Superior temporal gyrus (tissue), 1 donor: ENCODE data around the gene ATP6V1F.

Experiments
- DNase-seq: peaks from one replicate; pipeline ENCODE4 v3.0.0-alpha.2; 2016; ENCODE audit errors: extremely low spot score

ATP6V1F gene

GRCh38 chr7:128882134-128882533 lies 19.5 kb downstream of the ATP6V1F start:
- DNase-seq: no peak

- DNase-seq: peak; percentile 87
Measured at GRCh38 chr7:128883622-128884448, 21.2 kb downstream of the ATP6V1F start.

- DNase-seq: no peak
Measured at GRCh38 chr7:128884561-128885369, 22.1 kb downstream of the ATP6V1F start.

GRCh38 chr7:128885370-128886187 lies 22.9 kb downstream of the ATP6V1F start:
- DNase-seq: no peak

GRCh38 chr7:128886391-128887168 lies 23.9 kb downstream of the ATP6V1F start:
- DNase-seq: no peak

GRCh38 chr7:128887169-128888038 lies 24.7 kb downstream of the ATP6V1F start:
- no peak for DNase-seq

GRCh38 chr7:128888039-128888755 lies 25.5 kb downstream of the ATP6V1F start:
- DNase-seq: no peak

- DNase-seq: no peak
Measured at GRCh38 chr7:128888756-128889095, 26.1 kb downstream of the ATP6V1F start.

GRCh38 chr7:128889121-128889520 lies 26.5 kb downstream of the ATP6V1F start:
- DNase-seq: no peak

- DNase-seq: no peak
Measured at GRCh38 chr7:128890306-128891109, 27.9 kb downstream of the ATP6V1F start.

GRCh38 chr7:128891110-128891941 lies 28.7 kb downstream of the ATP6V1F start:
- no peak for DNase-seq

GRCh38 chr7:128891942-128892269 lies 29.2 kb downstream of the ATP6V1F start:
- DNase-seq: no peak

- no peak for DNase-seq
Measured at GRCh38 chr7:128892521-128893250, 30.0 kb downstream of the ATP6V1F start.

- DNase-seq: no peak
Measured at GRCh38 chr7:128893251-128894100, 30.8 kb downstream of the ATP6V1F start.

- DNase-seq: no peak
Measured at GRCh38 chr7:128894101-128894440, 31.4 kb downstream of the ATP6V1F start.

- DNase-seq: no peak
Measured at GRCh38 chr7:128895320-128895719, 32.7 kb downstream of the ATP6V1F start.

GRCh38 chr7:128899392-128899791 lies 36.7 kb downstream of the ATP6V1F start:
- DNase-seq: no peak
